NCI-H82 treated with DMSO at 0.1 percent for 48 hours (cell line): ENCODE measurements around the gene DTHD1.

Experiments
- DNase-seq: peaks from one replicate; lab custom pipeline; 2025; ENCODE audit not compliant: unreplicated experiment; lab: John Stamatoyannopoulos, UW

Gene DTHD1

GRCh38 chr4:36313703-36314102, 32.3 kb downstream of the DTHD1 start:
- no peak for DNase-seq

GRCh38 chr4:36316607-36317006, 35.2 kb downstream of the DTHD1 start:
- no peak for DNase-seq

GRCh38 chr4:36317721-36318120, 36.3 kb downstream of the DTHD1 start:
- no peak for DNase-seq

GRCh38 chr4:36320117-36320896, 38.9 kb downstream of the DTHD1 start:
- DNase-seq, result no peak

GRCh38 chr4:36321176-36321575, 39.8 kb downstream of the DTHD1 start:
- no peak for DNase-seq

- DNase-seq, result no peak
Observed at GRCh38 chr4:36322921-36323354, 41.5 kb downstream of the DTHD1 start.

GRCh38 chr4:36323816-36324419, 42.5 kb downstream of the DTHD1 start:
- DNase-seq, result no peak

- DNase-seq, result no peak
Observed at GRCh38 chr4:36324808-36325207, 43.4 kb downstream of the DTHD1 start.

- no peak for DNase-seq
Observed at GRCh38 chr4:36325499-36325898, 44.1 kb downstream of the DTHD1 start.

GRCh38 chr4:36325926-36326325, 44.5 kb downstream of the DTHD1 start:
- no peak for DNase-seq

GRCh38 chr4:36326476-36327029, 45.1 kb downstream of the DTHD1 start:
- no peak for DNase-seq

GRCh38 chr4:36327400-36327799, 46.0 kb downstream of the DTHD1 start:
- no peak for DNase-seq

GRCh38 chr4:36328130-36328529, 46.7 kb downstream of the DTHD1 start:
- DNase-seq, result no peak

GRCh38 chr4:36329228-36329627, 47.8 kb downstream of the DTHD1 start:
- no peak for DNase-seq

GRCh38 chr4:36330796-36331195, 49.4 kb downstream of the DTHD1 start:
- no peak for DNase-seq

GRCh38 chr4:36332023-36332781, 50.8 kb downstream of the DTHD1 start:
- no peak for DNase-seq

- DNase-seq, result no peak
Observed at GRCh38 chr4:36332782-36333131, 51.3 kb downstream of the DTHD1 start.

- DNase-seq, result no peak
Observed at GRCh38 chr4:36333303-36333877, 52.0 kb downstream of the DTHD1 start.

- no peak for DNase-seq
Observed at GRCh38 chr4:36337665-36338185, 56.3 kb downstream of the DTHD1 start.

GRCh38 chr4:36338973-36339372, 57.6 kb downstream of the DTHD1 start:
- DNase-seq, result no peak

- no peak for DNase-seq
Observed at GRCh38 chr4:36341936-36342335, 60.5 kb downstream of the DTHD1 start.
